HS-27A (cell line): ENCODE measurements around the gene SYCP3.

Experiments used
- DNase-seq: peaks from one replicate; pipeline ENCODE4 v3.0.0-alpha.2; 2012; ENCODE audit warnings: low read depth, missing footprints

SYCP3 gene

DNA sequence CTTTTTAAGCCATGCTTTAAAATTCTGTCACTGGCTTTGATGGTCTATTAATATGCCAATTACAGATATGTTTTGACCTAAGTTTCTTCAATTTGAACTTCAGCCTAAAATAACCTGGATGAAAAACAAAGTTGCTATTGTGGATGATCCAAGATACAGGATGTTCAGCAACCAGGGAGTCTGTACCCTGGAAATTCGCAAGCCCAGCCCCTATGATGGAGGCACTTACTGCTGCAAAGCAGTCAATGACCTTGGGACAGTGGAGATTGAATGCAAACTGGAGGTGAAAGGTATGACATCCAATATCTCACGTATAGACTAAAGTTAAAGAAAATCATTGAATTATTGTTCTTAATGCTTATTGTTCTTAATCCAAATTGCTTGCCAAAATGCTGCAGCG lies 59.0 kb downstream of the SYCP3 start:
- no peak for DNase-seq
